Mammary epithelial cell (primary cell): ENCODE data around the gene PROM2.

Experiments used
- CTCF ChIP-seq, 2 donors: IDR thresholded peaks in 1 of 2; conservative IDR thresholded peaks in 1 of 2; 2 replicates each; pipeline ENCODE4 v1.5.1; 2011 to 2012; ENCODE audit warnings: inconsistent platforms in 2 of 2, low read length in 2 of 2, mild to moderate bottlenecking in 2 of 2, control low read depth in 1 of 2, low read depth in 1 of 2; ENCODE audit not compliant: insufficient read depth in 1 of 2; ENCODE audit errors: extremely low read depth in 1 of 2
- EZH2 ChIP-seq: IDR thresholded peaks from 2 replicates; pipeline ENCODE4 v1.6.1; 2012; ENCODE audit warnings: low read length, inconsistent platforms, borderline replicate concordance

- TF ChIP-seq CTCF (conservative IDR thresholded peaks at IDR 0.05 in 1 of 2, IDR thresholded peaks at IDR 0.05 in 1 of 2; ENCODE audit: extremely low read depth in 1 of 2, insufficient read depth in 1 of 2, low read depth in 1 of 2, low read length in 2 of 2) = no peak
- TF ChIP-seq EZH2 = no peak
Observed at GRCh38 chr2:95285542-95285932, 11.3 kb downstream of the PROM2 start.
